GM21619 (cell line): ENCODE measurements around the gene UBE2Q1.

Source experiments
- ATAC-seq: cut with Tn5 transposase; IDR thresholded peaks from one replicate; pipeline ENCODE4 v1.9.1; 2021; ENCODE audit not compliant: unreplicated experiment

The UBE2Q1 gene

GRCh38 chr1:154512760-154513159 is 45.7 kb downstream of the UBE2Q1 start:
- no peak for ATAC-seq

- ATAC-seq = no peak
These were observed 54.6 kb downstream of the UBE2Q1 start for GRCh38 chr1:154503898-154504297.

GRCh38 chr1:154502744-154503115 is 55.7 kb downstream of the UBE2Q1 start:
- no peak for ATAC-seq

- ATAC-seq = no peak
These were observed 56.3 kb downstream of the UBE2Q1 start, which contains the start of the genes SHE and TDRD10 for GRCh38 chr1:154502066-154502743. TSS of gene SHE (minus strand) at chr1:154502412. CDS start at chr1:154502026, 386 bp downstream. TSS of gene TDRD10 (plus strand) at chr1:154502219. CDS start at chr1:154506904, 4,685 bp downstream.

GRCh38 chr1:154501423-154502065 is 56.9 kb downstream of the UBE2Q1 start:
- ATAC-seq = no peak

- no peak for ATAC-seq
These were observed 57.9 kb downstream of the UBE2Q1 start for GRCh38 chr1:154500533-154500932.

- no peak for ATAC-seq
These were observed 59.0 kb downstream of the UBE2Q1 start for GRCh38 chr1:154499446-154499845.
